HL-60 (cell line): Measurements from ENCODE around the gene MAPK9.

Experiments used
- CTCF ChIP-seq: IDR thresholded peaks from one replicate; pipeline ENCODE4 v1.5.1; 2011; ENCODE audit warnings: low read length, control low read depth, inconsistent platforms; ENCODE audit not compliant: insufficient read depth
- GABPA ChIP-seq: IDR thresholded peaks from 2 replicates; pipeline ENCODE4 v1.6.1; 2012; ENCODE audit warnings: low read depth
- POLR2AphosphoS5 ChIP-seq: IDR thresholded peaks from 2 replicates; pipeline ENCODE4 v1.6.1; 2012; ENCODE audit warnings: low read depth
- REST ChIP-seq: IDR thresholded peaks from 2 replicates; pipeline ENCODE4 v1.6.1; 2012; ENCODE audit warnings: low read depth; ENCODE audit not compliant: insufficient replicate concordance

- no peak for TF ChIP-seq GABPA
- no peak for TF ChIP-seq CTCF
- TF ChIP-seq POLR2AphosphoS5: no peak
- no peak for TF ChIP-seq REST
These were observed 58.2 kb downstream of the MAPK9 start for GRCh38 chr5:180233729-180234128.
